GM12878 (cell line): Measurements from ENCODE around the gene RBM41. TPM values are rescaled to one million over a fixed set of nuclear protein-coding genes. Genes with fewer than 3 reads are reported as not detected.
A peak's percentile ranks its signal among the peaks of the same experiment; 100 is the strongest.

Experiments used
- ATAC-seq: fragments of 200-7000 bp; cut with Tn5 transposase; 3 replicates; pipeline ENCODE4 v1.9.1; 2020; ENCODE audit warnings: mild to moderate bottlenecking, moderate library complexity
- BruUV-seq: library from RNA; stranded (reverse); fragments of 400-500 nt; replicated peaks from 2 replicates; lab custom pipeline; 2021; lab: Mats Ljungman, UMichigan
- CTCF ChIA-PET: fragments of 300-600 bp; sonication (Branson Sonifier 250); formaldehyde crosslinking; extraction: SDS; loops from one replicate; lab custom pipeline; 2021; ENCODE audit warnings: inconsistent platforms; lab: Yijun Ruan, JAX
- POLR2A ChIA-PET: fragments of 350-600 bp; formaldehyde crosslinking; extraction: SDS; loops from one replicate; lab custom pipeline; 2021; ENCODE audit warnings: inconsistent platforms; lab: Charles Lee
- RAD21 ChIA-PET: fragments of 300-600 bp; sonication (Branson Sonifier 250); formaldehyde crosslinking; loops from one replicate; lab custom pipeline; 2023; ENCODE audit warnings: antibody characterized with exemption; ENCODE audit not compliant: unreplicated experiment; lab: Charles Lee
- SMC1A ChIA-PET: fragments of 300-600 bp; sonication (Branson Sonifier 250); formaldehyde crosslinking; loops from one replicate; lab custom pipeline; 2023; ENCODE audit not compliant: unreplicated experiment, uncharacterized antibody; lab: Charles Lee
- DNase-seq: peaks from one replicate; pipeline ENCODE4 v3.0.0-alpha.2; 2011; ENCODE audit warnings: low read depth, low spot score
- FAIRE-seq: peaks from 3 replicates; lab custom pipeline; 2011; peaks lifted over from hg19 to GRCh38; lab: Jason Lieb, UNC
- H2AFZ ChIP-seq: 2 replicates; pipeline ENCODE4 v1.6.0; 2011; ENCODE audit warnings: low read depth, low read length, control low read depth; ENCODE audit not compliant: control insufficient read depth
- H3K27ac ChIP-seq: 2 replicates; pipeline ENCODE4 v1.5.1; 2011; ENCODE audit warnings: control low read depth; ENCODE audit not compliant: control insufficient read depth, insufficient read depth
- H3K27me3 ChIP-seq, 2 experiments: replicated peaks in 1 of 2; 2 replicates each; pipeline versions ENCODE4 v1.6.0 to v1.6.1; 2011; ENCODE audit warnings: low read length in 1 of 2; ENCODE audit not compliant: control insufficient read depth in 2 of 2, insufficient read depth in 2 of 2
- H3K36me3 ChIP-seq, 2 experiments: 2 replicates each; pipeline ENCODE4 v1.5.1; 2011; ENCODE audit warnings: low read length in 1 of 2; ENCODE audit not compliant: control insufficient read depth in 2 of 2, insufficient read depth in 2 of 2
- H3K4me1 ChIP-seq: 2 replicates; pipeline ENCODE4 v1.6.1; 2011; ENCODE audit warnings: mild to moderate bottlenecking, low read length, moderate library complexity, mixed read lengths; ENCODE audit not compliant: control insufficient read depth, insufficient read depth
- H3K4me2 ChIP-seq: 2 replicates; pipeline ENCODE4 v1.6.0; 2011; ENCODE audit warnings: control low read depth; ENCODE audit not compliant: control insufficient read depth, insufficient read depth
- H3K4me3 ChIP-seq: fragments of 200-600 bp; sonication (generic); 2 replicates; pipeline ENCODE4 v1.5.1; 2016
- H3K79me2 ChIP-seq: 2 replicates; pipeline ENCODE4 v1.6.0; 2011; ENCODE audit warnings: low read length; ENCODE audit not compliant: control insufficient read depth, insufficient read depth
- H3K9ac ChIP-seq: 2 replicates; pipeline ENCODE4 v1.8.0; 2011; ENCODE audit warnings: low read length, control low read depth, mixed read lengths; ENCODE audit not compliant: control insufficient read depth, insufficient read depth
- H3K9me3 ChIP-seq: replicated peaks from 3 replicates; pipeline ENCODE4 v1.5.1; 2011; ENCODE audit warnings: mild to moderate bottlenecking, low read length; ENCODE audit not compliant: control insufficient read depth, insufficient read depth
- H4K20me1 ChIP-seq: 2 replicates; pipeline ENCODE4 v1.6.0; 2011; ENCODE audit not compliant: control insufficient read depth, insufficient read depth
- ASH2L ChIP-seq: fragments of 300-600, 200-600 bp; sonication (generic); IDR thresholded peaks from 2 replicates; pipeline ENCODE4 v1.6.1; 2017; ENCODE audit warnings: low read depth, mild to moderate bottlenecking, borderline replicate concordance
- BACH1 ChIP-seq: fragments of 450-650 bp; IDR thresholded peaks from 2 replicates; pipeline ENCODE4 v1.6.1; 2017; ENCODE audit warnings: mild to moderate bottlenecking, borderline replicate concordance
- BHLHE40 ChIP-seq, 2 experiments: fragments of 450-650 bp in 1 of 2; IDR thresholded peaks; 2 replicates each; pipeline ENCODE4 v1.6.1; 2011 to 2017; ENCODE audit warnings: low read depth in 2 of 2, borderline replicate concordance in 1 of 2, improper control_type of control experiment in 1 of 2, low read length in 1 of 2, mild to moderate bottlenecking in 1 of 2
- EED ChIP-seq: sonication (generic); IDR thresholded peaks from 2 replicates; pipeline ENCODE4 v1.6.1; 2016; ENCODE audit warnings: antibody characterized with exemption, low read depth
- RAD21 ChIP-seq: IDR thresholded peaks from 2 replicates; pipeline ENCODE4 v1.6.1; 2011; ENCODE audit warnings: mild to moderate bottlenecking, low read depth, low read length, moderate library complexity; ENCODE audit not compliant: insufficient read depth
- SMC3 ChIP-seq: IDR thresholded peaks from 2 replicates; pipeline ENCODE4 v1.6.1; 2011; ENCODE audit warnings: low read length, improper control_type of control experiment, borderline replicate concordance
- SUZ12 ChIP-seq: fragments of 200-600 bp; sonication (generic); IDR thresholded peaks from one replicate; pipeline ENCODE4 v1.6.1; 2018; ENCODE audit warnings: antibody characterized with exemption, mild to moderate bottlenecking; ENCODE audit not compliant: unreplicated experiment
- whole genome bisulfite sequencing: methylation state at CpG from one replicate; pipeline ENCODE4 v1.1.6; 2016; ENCODE audit warnings: low lambda C conversion rate; ENCODE audit not compliant: insufficient replicate concordance, insufficient coverage; ENCODE audit errors: missing lambda C conversion rate; 5-methylcytosine and 5-hydroxymethylcytosine counted together
- in situ Hi-C: fragments of 300-500 bp; cut with MboI; formaldehyde crosslinking; loops from 9 replicates; pipeline ENCODE4 v1.14.3; 2018; ENCODE audit warnings: mixed read lengths
- intact Hi-C: fragments of 100-400 bp; cut with micrococcal nuclease; formaldehyde crosslinking; loops from one replicate; pipeline ENCODE4 v1.14.2; 2022; ENCODE audit not compliant: unreplicated experiment
- polyA plus RNA-seq, 11 experiments: library from polyadenylated mRNA; depleted of rRNA in 4 of 11; unstranded in 6 of 11; stranded (reverse) in 5 of 11; fragments of >200 nt; fragmentation: Nextera tagmentation in 4 of 11; fragmentation: Illumina TruSeq in 1 of 11; extraction: Ambion mirVana in 4 of 11; extraction: Trizol in 1 of 11; gene quantifications; 1 replicate in 1 of 11; 2 replicates in 10 of 11; pipeline versions ENCODE4 v1.2.1 to v1.2.3, GENCODE V29; 2011 to 2016; ENCODE audit warnings: inconsistent platforms in 2 of 11, missing spikeins in 2 of 11, low read depth in 1 of 11
- total RNA-seq, 4 experiments: library from RNA; depleted of rRNA in 3 of 4; stranded (reverse); fragments of >200 nt in 3 of 4; fragmentation: Illumina TruSeq in 1 of 4; extraction: Trizol in 1 of 4; gene quantifications; 2 replicates each; pipeline versions ENCODE4 v1.2.1 to v1.2.3, GENCODE V29; 2013 to 2021
- TF ChIP-seq, protein P1 (sequence below): fragments of 450-650 bp; IDR thresholded peaks from 2 replicates; pipeline ENCODE4 v1.6.1; 2017; ENCODE audit warnings: mild to moderate bottlenecking, low read depth, inconsistent platforms; ENCODE audit not compliant: poor library complexity, severe bottlenecking
- TF ChIP-seq, protein P2 (sequence below), 3 experiments: IDR thresholded peaks in 2 of 3; conservative IDR thresholded peaks in 1 of 3; 2 replicates each; pipeline ENCODE4 v1.5.1; 2011; ENCODE audit warnings: low read depth in 3 of 3, low read length in 3 of 3, mild to moderate bottlenecking in 3 of 3, control low read depth in 2 of 3, moderate library complexity in 2 of 3, inconsistent platforms in 1 of 3, mixed read lengths in 1 of 3; ENCODE audit not compliant: control insufficient read depth in 2 of 3, insufficient read depth in 1 of 3; ENCODE audit errors: extremely low read depth in 1 of 3

RBM41 gene
- total and polyA plus RNA-seq, 10 of the 15 experiments (the other 5 are each of a cell fraction or from before 2014, with no cell fraction given), result 7.7 to 19.1 (median 13.7) TPM

DNA sequence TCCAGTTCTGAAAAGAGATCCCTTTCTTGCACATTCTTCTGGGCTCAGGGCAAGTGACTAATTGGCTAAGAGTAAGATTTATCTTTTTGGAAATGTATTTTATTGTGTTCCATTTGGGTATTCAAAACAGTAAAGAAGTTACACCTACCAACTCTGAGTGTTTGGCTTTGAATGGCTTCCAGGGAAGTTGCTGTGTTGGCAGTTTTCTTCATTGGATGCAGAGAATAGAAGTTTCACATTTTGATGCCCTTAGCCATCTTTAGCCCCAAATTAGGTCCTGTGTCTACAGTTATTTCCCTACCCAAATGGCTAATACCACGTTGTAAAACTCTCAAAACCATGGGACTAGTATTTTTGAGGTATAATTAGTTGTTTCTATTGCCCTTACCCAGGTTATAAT is 88.9 kb downstream of the RBM41 start (continued):
- TF ChIP-seq, protein P1, sequence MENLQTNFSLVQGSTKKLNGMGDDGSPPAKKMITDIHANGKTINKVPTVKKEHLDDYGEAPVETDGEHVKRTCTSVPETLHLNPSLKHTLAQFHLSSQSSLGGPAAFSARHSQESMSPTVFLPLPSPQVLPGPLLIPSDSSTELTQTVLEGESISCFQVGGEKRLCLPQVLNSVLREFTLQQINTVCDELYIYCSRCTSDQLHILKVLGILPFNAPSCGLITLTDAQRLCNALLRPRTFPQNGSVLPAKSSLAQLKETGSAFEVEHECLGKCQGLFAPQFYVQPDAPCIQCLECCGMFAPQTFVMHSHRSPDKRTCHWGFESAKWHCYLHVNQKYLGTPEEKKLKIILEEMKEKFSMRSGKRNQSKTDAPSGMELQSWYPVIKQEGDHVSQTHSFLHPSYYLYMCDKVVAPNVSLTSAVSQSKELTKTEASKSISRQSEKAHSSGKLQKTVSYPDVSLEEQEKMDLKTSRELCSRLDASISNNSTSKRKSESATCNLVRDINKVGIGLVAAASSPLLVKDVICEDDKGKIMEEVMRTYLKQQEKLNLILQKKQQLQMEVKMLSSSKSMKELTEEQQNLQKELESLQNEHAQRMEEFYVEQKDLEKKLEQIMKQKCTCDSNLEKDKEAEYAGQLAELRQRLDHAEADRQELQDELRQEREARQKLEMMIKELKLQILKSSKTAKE, result no peak
- TF ChIP-seq EED (no peak), SUZ12 (no peak)

DNA sequence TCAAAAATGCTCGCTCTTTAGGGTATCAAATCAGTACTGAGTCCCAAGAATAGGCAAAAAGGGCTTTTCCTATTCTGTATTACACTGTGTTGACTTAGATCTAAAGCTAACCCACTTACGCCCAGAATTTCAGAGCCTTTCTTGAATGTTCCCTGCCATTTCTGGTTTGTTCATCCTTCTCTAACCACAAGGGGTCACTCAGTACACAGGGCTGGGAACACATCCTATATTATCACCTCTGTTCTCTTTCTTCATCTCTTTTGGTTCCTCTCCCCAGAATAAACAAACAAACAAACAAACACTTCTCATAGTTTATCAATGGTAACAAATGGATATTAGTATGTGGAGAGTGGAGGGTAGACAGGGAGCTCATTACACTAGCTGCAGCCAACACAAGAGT is 93.1 kb downstream of the RBM41 start:
- Histone ChIP-seq H3K27ac (no peak overlapping the region), H3K4me1 (no peaks in the 10 kb centered on the region), H3K9me3 (no peaks in the 10 kb centered on the region), H3K36me3 (no peaks in the 10 kb centered on the region), H3K4me3 (no peak overlapping the region), H2AFZ (no peak overlapping the region), H3K4me2 (no peak overlapping the region), H4K20me1 (no peaks in the 10 kb centered on the region), H3K9ac (no peak overlapping the region)
- CTCF ChIA-PET, result interaction anchor here (1.1 to 1.5 kb wide), 3 partner anchors 25 to 469 kb away, joined by 3 to 4 read pairs (median 3); no protein-coding TSS in a partner anchor
- DNase-seq (no peak), ATAC-seq (peak; percentile 60), FAIRE-seq (peak; percentile 49)
- in situ Hi-C loops (no loop called here), intact Hi-C loops (loop anchor here (2.0 to 10.0 kb wide), 4 partner anchors 299 to 869 kb away; partner anchors contain the start of genes NCBP2L and TSC22D3)
- SMC1A ChIA-PET, result interaction anchor here (0.6 to 1.0 kb wide), 2 partner anchors 39 to 751 kb away, joined by 3 read pairs; no protein-coding TSS in a partner anchor
- BruUV-seq, result no TSS peak
- WGBS, result 3% methylated on average over 2 of the region's 2 CpGs
- RAD21 ChIA-PET, result no interaction called here
- TF ChIP-seq SMC3, result peak; percentile 50; the same call in 1 of the 2 replicates
- TF ChIP-seq, protein P2, sequence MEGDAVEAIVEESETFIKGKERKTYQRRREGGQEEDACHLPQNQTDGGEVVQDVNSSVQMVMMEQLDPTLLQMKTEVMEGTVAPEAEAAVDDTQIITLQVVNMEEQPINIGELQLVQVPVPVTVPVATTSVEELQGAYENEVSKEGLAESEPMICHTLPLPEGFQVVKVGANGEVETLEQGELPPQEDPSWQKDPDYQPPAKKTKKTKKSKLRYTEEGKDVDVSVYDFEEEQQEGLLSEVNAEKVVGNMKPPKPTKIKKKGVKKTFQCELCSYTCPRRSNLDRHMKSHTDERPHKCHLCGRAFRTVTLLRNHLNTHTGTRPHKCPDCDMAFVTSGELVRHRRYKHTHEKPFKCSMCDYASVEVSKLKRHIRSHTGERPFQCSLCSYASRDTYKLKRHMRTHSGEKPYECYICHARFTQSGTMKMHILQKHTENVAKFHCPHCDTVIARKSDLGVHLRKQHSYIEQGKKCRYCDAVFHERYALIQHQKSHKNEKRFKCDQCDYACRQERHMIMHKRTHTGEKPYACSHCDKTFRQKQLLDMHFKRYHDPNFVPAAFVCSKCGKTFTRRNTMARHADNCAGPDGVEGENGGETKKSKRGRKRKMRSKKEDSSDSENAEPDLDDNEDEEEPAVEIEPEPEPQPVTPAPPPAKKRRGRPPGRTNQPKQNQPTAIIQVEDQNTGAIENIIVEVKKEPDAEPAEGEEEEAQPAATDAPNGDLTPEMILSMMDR (IDR thresholded peaks at IDR 0.05 in 2 of 3, conservative IDR thresholded peaks at IDR 0.05 in 1 of 3; ENCODE audit: control insufficient read depth in 2 of 3, extremely low read depth in 1 of 3, insufficient read depth in 1 of 3, low read depth in 3 of 3, low read length in 3 of 3), result peak; percentile 32 to 59 (median 50); a peak in 5 of 6 replicates
- TF ChIP-seq ASH2L, result no peak
- peak; percentile 80 for TF ChIP-seq RAD21
- no peak for TF ChIP-seq BACH1
- TF ChIP-seq BHLHE40 (IDR thresholded peaks at IDR 0.05; ENCODE audit: borderline replicate concordance in 1 of 2, low read depth in 2 of 2, low read length in 1 of 2), result no peak
- TF ChIP-seq, all 136 proteins: peak for 3
- Histone ChIP-seq H3K27me3 (no peaks in the 10 kb centered on the region), H3K79me2 (no peaks in the 10 kb centered on the region)
- POLR2A ChIA-PET, result no interaction called here
